Lower leg skin (tissue), 3 donors: ENCODE data around the gene PRRX2.

Experiments used
- CTCF ChIP-seq, 3 donors: fragments of 450-650 bp; IDR thresholded peaks; one replicate each; pipeline ENCODE4 v1.5.1; 2016; ENCODE audit warnings: antibody characterized with exemption in 3 of 3, mild to moderate bottlenecking in 3 of 3, moderate library complexity in 2 of 3
- POLR2A ChIP-seq, 2 donors: fragments of 450-650 bp; IDR thresholded peaks; one replicate each; pipeline ENCODE4 v1.6.1; 2016 to 2017; ENCODE audit warnings: antibody characterized with exemption in 2 of 2, mild to moderate bottlenecking in 1 of 2, moderate library complexity in 1 of 2

GRCh38 chr9:129765764-129766317 lies 100.4 kb downstream of the PRRX2 start:
- TF ChIP-seq CTCF (IDR thresholded peaks at IDR 0.05), result no peak
- no peak for TF ChIP-seq POLR2A (IDR thresholded peaks at IDR 0.05)
